ENCODE data around the gene LRMDA.

GRCh38 chr10:76297358-76297757, 865.9 kb downstream of the LRMDA start:
- TF ChIP-seq CTCF (conservative IDR thresholded peaks at IDR 0.05; ENCODE audit: low read depth, low read length): no peak
- TF ChIP-seq FOS (IDR thresholded peaks at IDR 0.05; ENCODE audit: low read depth, low read length): no peak
- no peak for TF ChIP-seq RCOR1 (IDR thresholded peaks at IDR 0.05; ENCODE audit: insufficient replicate concordance, low read length)
- TF ChIP-seq POLR2A (IDR thresholded peaks at IDR 0.05; ENCODE audit: low read depth, low read length): no peak
- no peak for TF ChIP-seq MXI1 (IDR thresholded peaks at IDR 0.05; ENCODE audit: borderline replicate concordance, low read depth, low read length)

Data from IMR-90 (cell line).